GM13977 (cell line): ENCODE data around the gene WDFY3.

Experiments
- DNase-seq: peaks from one replicate; pipeline ENCODE4 v3.0.0; 2012; ENCODE audit warnings: low spot score
- CTCF ChIP-seq: IDR thresholded peaks from 2 replicates; pipeline ENCODE4 v1.5.1; 2012; ENCODE audit warnings: mild to moderate bottlenecking, control low read depth; ENCODE audit not compliant: insufficient read depth; ENCODE audit errors: extremely low read depth, missing control alignments
- in situ Hi-C: fragments of 300-500 bp; cut with MboI; formaldehyde crosslinking; loops from one replicate; pipeline ENCODE4 v1.12.0; 2022; ENCODE audit warnings: low sequenced_read_pairs, low pct_unique_long_range_greater_than_20kb, mixed read lengths, inconsistent platforms; ENCODE audit not compliant: unreplicated experiment

WDFY3 gene

GRCh38 chr4:84857296-84857695 lies 109.2 kb downstream of the WDFY3 start:
- in situ Hi-C loops: no loop called here
- TF ChIP-seq CTCF: no peak
- DNase-seq: no peak

GRCh38 chr4:84856468-84857049 lies 109.9 kb downstream of the WDFY3 start:
- in situ Hi-C loops: no loop called here
- no peak for TF ChIP-seq CTCF
- no peak for DNase-seq

GRCh38 chr4:84855774-84856173 lies 110.7 kb downstream of the WDFY3 start:
- no peak for DNase-seq
- in situ Hi-C loops: no loop called here
- no peak for TF ChIP-seq CTCF

- in situ Hi-C loops: no loop called here
- no peak for DNase-seq
- TF ChIP-seq CTCF: no peak
Observed at GRCh38 chr4:84852081-84852480, 114.4 kb downstream of the WDFY3 start.

GRCh38 chr4:84849051-84849640 lies 117.3 kb downstream of the WDFY3 start:
- no peak for DNase-seq
- TF ChIP-seq CTCF: no peak
- in situ Hi-C loops: no loop called here

- no peak for TF ChIP-seq CTCF
- in situ Hi-C loops: no loop called here
- DNase-seq: no peak
Observed at GRCh38 chr4:84848432-84848831, 118.1 kb downstream of the WDFY3 start.
